Coronary artery (tissue), 2 donors: ENCODE data around the gene PBX3.

Experiments used
- DNase-seq: peaks from one replicate; pipeline ENCODE4 v3.0.0-alpha.2; 2017; ENCODE audit warnings: low spot score
- H3K27ac ChIP-seq, 2 donors: fragments of 200-600 bp; sonication (generic); one replicate each; pipeline ENCODE4 v1.5.1; 2016 to 2019
- H3K4me3 ChIP-seq: fragments of 200-600 bp; sonication (generic); 2 replicates; pipeline ENCODE4 v1.5.1; 2016; ENCODE audit warnings: mild to moderate bottlenecking, moderate library complexity
- CTCF ChIP-seq: fragments of 200-600 bp; sonication (generic); IDR thresholded peaks from one replicate; pipeline ENCODE4 v1.5.1; 2019; ENCODE audit warnings: antibody characterized with exemption

The PBX3 gene

DNA sequence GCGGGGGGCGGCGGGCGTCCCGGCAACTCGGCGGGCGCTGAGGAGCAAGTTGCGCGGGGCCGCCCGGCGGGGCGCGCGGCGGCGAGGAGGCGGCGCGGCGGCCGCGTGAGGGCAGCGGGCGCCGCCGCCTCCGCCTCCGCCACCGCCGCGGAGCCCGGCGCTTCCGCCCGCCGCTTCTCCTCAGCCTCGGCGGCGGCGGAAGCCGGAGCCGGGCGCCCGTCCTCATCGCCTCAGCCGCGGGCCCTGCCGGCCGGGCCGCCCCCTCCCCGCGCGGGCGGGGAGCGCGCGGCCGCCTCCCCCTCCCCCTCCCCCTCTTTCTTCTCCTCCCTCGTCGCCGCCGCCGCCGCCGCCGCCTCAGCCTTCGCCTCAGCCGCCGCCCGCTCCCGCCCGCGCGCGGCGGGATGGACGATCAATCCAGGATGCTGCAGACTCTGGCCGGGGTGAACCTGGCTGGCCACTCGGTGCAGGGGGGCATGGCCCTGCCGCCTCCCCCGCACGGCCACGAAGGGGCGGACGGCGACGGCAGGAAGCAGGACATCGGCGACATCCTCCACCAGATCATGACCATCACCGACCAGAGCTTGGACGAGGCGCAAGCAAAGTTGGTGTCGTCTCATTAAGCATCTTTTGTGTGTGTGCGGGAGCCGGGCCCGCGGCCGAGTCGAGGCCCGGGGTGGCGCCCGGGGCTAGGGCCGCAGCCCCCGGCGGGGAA lies at the start of gene PBX3:
Gene PBX3, plus strand, starts transcription at position 321 of the 712 bp plus-strand sequence.
- TF ChIP-seq CTCF = no peak
- H3K4me3 ChIP-seq = peak within 1 kb of the TSS; percentile 94
- peak within 1 kb of the TSS; percentile 84 to 95 for H3K27ac ChIP-seq
- no peak for DNase-seq

DNA sequence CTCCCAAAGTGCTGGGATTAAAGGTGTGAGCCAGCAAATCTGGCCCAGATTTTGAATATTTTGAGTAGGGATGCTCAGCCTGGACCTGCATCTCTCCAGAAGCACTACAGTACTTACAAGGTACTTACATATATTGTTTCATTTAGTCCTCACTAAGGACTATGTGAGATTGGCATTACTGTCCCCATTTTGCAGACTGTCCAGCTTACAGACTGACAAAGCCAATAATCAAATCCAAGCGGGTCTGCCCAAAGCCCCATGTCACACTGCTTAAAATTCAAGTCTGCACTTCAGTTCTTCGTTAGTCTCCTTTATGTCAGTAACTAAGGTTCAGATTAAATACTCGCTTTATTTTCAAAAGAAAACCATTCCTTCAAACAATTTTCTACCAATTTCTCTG lies 47.3 kb upstream of the PBX3 start:
- no peak overlapping the region for H3K4me3 ChIP-seq
- H3K27ac ChIP-seq = no peak overlapping the region
- DNase-seq = no peak
- no peak for TF ChIP-seq CTCF

DNA sequence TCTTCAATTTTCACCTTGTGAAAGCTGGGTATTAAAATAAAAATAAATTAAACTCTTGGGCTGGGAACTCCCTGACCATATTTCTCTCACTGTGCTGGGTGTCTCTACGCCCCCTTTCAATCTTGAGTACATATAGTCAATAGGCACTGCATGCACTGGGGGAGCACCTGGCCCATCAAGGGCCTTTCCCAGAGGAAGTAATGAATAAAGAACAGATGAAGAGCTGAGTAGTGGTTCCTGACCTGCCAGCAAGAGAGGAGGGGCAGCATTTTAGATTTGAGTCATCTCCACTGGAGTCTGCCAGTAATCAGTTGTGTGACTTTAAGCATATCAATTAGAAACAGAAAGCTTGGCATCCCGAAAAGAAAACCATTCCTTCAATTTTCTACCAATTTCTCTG lies 46.4 kb upstream of the PBX3 start:
- Histone ChIP-seq H3K27ac (no peak overlapping the region), H3K4me3 (no peak overlapping the region)
- DNase-seq = no peak
- TF ChIP-seq CTCF = no peak

- no peak for DNase-seq
- no peak for TF ChIP-seq CTCF
- H3K27ac ChIP-seq = no peak overlapping the region
- H3K4me3 ChIP-seq = no peak overlapping the region
These were observed 45.8 kb upstream of the PBX3 start for GRCh38 chr9:125701351-125701750.

DNA sequence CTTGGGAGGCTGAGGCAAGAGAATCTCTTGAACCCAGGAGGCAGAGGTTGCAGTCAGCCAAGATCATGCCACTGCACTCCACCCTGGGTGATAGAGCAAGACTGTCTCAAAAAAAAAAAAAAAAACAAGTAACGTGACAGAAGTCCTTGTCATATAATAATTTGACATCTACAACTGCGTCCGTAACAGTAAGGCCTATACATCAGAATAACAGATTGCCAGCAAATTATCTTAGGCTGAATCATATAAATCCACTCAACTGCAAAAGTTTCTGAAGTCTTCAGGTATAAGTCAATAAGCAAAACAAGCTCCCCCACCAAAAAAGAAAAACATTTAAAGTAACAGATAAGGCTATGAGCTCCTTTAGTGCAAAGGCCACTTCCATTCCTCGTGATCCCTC lies 43.5 kb upstream of the PBX3 start:
- Histone ChIP-seq H3K4me3 (no peak overlapping the region), H3K27ac (no peak overlapping the region)
- no peak for TF ChIP-seq CTCF

DNA sequence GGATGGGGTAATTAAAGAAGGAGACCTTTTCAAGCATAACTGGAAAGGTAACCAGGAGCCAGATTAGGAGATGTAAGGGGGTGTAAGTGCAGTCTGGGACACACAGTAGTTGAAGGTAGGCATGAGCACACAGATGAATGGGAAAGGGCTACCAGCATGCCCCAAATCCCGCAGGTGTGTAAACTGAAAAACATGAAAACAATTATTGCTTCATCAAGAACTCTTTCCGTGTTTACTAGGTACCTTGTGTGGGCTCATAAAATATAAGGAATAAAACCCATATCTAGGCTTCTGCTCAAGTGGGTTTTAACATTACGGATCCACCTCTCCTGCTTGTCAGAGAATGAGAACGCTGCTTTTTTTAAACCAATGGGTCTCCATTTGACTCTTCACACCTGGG lies 41.3 kb upstream of the PBX3 start:
- TF ChIP-seq CTCF = no peak
- no peak for DNase-seq
- Histone ChIP-seq H3K4me3 (peak overlapping the region; percentile 86), H3K27ac (no peak overlapping the region)

More for the DNA sequence above, 43.5 kb upstream of the PBX3 start:
- DNase-seq = no peak
